GM19455 (cell line): Measurements from ENCODE around the gene IGFBP7.

Experiments
- ATAC-seq: cut with Tn5 transposase; IDR thresholded peaks from one replicate; pipeline ENCODE4 v1.9.1; 2021; ENCODE audit not compliant: unreplicated experiment

Gene IGFBP7

GRCh38 chr4:57098415-57098814, 11.8 kb downstream of the IGFBP7 start:
- no peak for ATAC-seq

- ATAC-seq, result no peak
Measured at GRCh38 chr4:57097711-57098110, 12.5 kb downstream of the IGFBP7 start.

GRCh38 chr4:57095956-57096355, 14.2 kb downstream of the IGFBP7 start:
- no peak for ATAC-seq

- ATAC-seq, result no peak
Measured at GRCh38 chr4:57095245-57095644, 14.9 kb downstream of the IGFBP7 start.

GRCh38 chr4:57094832-57095223, 15.4 kb downstream of the IGFBP7 start:
- ATAC-seq, result no peak

- no peak for ATAC-seq
Measured at GRCh38 chr4:57093845-57094831, 16.0 kb downstream of the IGFBP7 start.

- no peak for ATAC-seq
Measured at GRCh38 chr4:57091657-57092162, 18.5 kb downstream of the IGFBP7 start.

- ATAC-seq, result no peak
Measured at GRCh38 chr4:57090079-57090478, 20.1 kb downstream of the IGFBP7 start.

- ATAC-seq, result no peak
Measured at GRCh38 chr4:57089549-57089948, 20.6 kb downstream of the IGFBP7 start.

- ATAC-seq, result no peak
Measured at GRCh38 chr4:57086031-57086723, 24.0 kb downstream of the IGFBP7 start.

GRCh38 chr4:57085278-57085677, 24.9 kb downstream of the IGFBP7 start:
- ATAC-seq, result no peak

GRCh38 chr4:57084360-57084759, 25.8 kb downstream of the IGFBP7 start:
- ATAC-seq, result no peak

- no peak for ATAC-seq
Measured at GRCh38 chr4:57083090-57083489, 27.1 kb downstream of the IGFBP7 start.

- no peak for ATAC-seq
Measured at GRCh38 chr4:57081651-57082621, 28.2 kb downstream of the IGFBP7 start.

GRCh38 chr4:57080781-57081650, 29.2 kb downstream of the IGFBP7 start:
- no peak for ATAC-seq

GRCh38 chr4:57078685-57079521, 31.3 kb downstream of the IGFBP7 start:
- ATAC-seq, result no peak

GRCh38 chr4:57077550-57078343, 32.4 kb downstream of the IGFBP7 start:
- ATAC-seq, result no peak

- no peak for ATAC-seq
Measured at GRCh38 chr4:57076646-57077045, 33.5 kb downstream of the IGFBP7 start.
